Erythroblast (primary cell): Measurements from ENCODE around the gene PTGFRN.

Experiments used
- GATA1 ChIP-seq: IDR thresholded peaks from 2 replicates; pipeline ENCODE4 v1.6.1; 2011; ENCODE audit warnings: low read depth, mild to moderate bottlenecking, control low read depth, low read length, moderate library complexity
- POLR2A ChIP-seq: IDR thresholded peaks from 2 replicates; pipeline ENCODE4 v1.6.1; 2011; ENCODE audit warnings: mild to moderate bottlenecking, low read length

- TF ChIP-seq POLR2A (no peak), GATA1 (no peak)
Measured at GRCh38 chr1:116997636-116998035, 87.9 kb downstream of the PTGFRN start.
